ENCODE measurements around the gene UMOD. TPM values are rescaled to one million over a fixed set of nuclear protein-coding genes. Genes with fewer than 3 reads are reported as not detected.
A peak's percentile ranks its signal among the peaks of the same experiment; 100 is the strongest.

The UMOD gene
- total RNA-seq, 2 donors from 2014 or later = not detected

DNA sequence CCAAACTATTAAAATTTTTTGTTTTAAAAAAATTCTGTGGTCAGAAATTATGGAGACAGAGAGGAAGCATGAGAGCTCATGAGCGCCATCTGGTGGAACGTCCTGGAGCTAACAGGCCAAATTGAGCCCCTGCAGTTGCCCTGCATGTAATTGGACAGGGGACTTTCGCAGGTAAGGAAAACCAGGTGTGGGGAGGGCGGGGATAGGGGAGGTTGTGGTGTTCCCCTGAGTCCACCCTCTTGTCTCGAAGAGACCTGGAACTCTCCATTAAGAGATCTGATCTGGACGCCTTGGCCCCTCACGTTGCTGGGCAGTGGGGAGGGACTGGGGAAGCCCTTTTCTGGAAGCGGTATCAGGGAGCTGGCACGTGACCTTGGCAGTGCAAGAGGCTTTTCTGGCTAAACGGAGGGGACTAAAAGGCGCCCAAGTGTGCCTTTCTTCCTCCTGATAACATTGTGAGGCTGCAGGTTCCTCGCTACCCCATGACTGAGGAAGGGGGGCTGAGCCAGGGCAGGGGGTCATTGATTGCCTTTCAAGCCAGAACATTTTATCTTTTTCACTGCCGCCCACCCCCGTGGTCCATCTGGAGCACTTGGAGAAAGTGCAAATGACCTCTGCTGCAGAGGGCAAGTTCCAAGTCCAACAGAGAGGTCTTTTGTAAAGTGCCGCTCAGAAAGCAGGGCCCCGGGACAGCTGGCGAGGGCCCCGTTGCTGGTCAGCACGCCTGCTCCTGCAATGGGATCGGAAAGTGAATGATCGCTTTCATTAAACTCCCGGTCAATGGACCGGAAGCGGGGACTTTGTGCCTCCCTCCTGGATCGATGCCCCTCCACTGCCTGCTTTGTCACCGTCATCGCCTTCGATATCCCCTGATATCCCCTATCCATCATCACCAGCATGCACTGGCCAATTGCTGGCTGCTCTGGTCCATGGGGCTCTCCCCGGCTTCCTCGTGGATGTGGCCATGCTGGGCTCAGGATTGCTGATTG is 33.6 kb upstream of the UMOD start:
- Mint-ChIP-seq H3K4me3 (no peak overlapping the region), H3K27ac (no peak overlapping the region), H3K36me3 (ENCODE audit: insufficient read depth in 2 of 2) (no peaks in the 10 kb centered on the region), H3K27me3 (ENCODE audit: low read depth) (peaks cover 10% of the 10 kb centered on the region), H3K9me3 (no peaks in the 10 kb centered on the region), H3K4me1 (ENCODE audit: low read depth) (peaks cover 5% of the 10 kb centered on the region)
- no peak for ATAC-seq (replicated peaks in 1 of 2)
- DNase-seq = peak; percentile 53 to 60

DNA sequence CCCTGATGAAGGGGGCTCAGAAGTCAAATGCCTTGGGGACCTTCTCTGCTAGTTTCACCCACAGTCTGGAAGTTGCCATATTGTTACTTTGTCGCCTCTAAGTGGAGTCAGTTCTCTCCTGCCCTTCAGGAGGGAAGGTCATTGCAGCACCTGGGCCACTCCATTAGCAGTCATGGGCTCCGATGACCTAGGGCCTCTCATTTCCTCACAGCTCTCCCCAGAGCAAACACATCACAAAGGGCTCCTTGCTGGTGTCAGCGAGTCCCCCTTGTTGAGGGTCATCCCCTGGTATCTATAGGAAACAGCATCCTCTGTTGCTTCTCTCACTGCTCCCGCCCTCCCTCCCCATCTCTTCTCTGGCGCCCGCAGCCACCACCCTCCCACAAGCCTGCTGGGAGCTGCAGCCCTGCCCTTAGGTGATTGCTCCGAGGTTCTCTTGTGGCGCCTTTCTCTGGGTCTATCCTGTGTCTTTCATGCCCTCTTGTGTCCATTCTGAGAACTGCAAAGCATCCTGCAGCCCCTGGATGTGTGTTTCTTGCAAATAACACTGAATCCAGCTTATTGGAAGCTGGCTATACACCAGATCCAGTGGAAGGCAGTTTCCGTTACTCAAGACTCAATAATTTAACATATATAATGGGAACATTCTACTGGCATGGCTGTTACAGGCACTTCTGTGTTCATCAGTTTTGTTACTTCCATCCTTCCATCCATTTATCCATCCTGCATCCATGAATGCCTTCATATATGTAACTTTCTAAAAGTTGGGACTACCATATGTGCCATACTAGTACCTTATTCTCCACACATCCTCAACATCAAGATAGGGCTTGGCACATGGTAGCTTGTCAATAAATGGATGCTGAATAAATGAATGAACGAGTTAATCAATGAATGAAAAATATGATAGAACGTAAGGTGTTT is 30.9 kb upstream of the UMOD start:
- Mint-ChIP-seq H3K4me3 (no peak overlapping the region), H3K36me3 (ENCODE audit: insufficient read depth in 2 of 2) (no peaks in the 10 kb centered on the region), H3K4me1 (ENCODE audit: low read depth) (peaks cover 5% of the 10 kb centered on the region), H3K9me3 (no peaks in the 10 kb centered on the region), H3K27ac (no peak overlapping the region), H3K27me3 (ENCODE audit: low read depth) (peaks cover 10% of the 10 kb centered on the region)
- DNase-seq (peak; percentile 52 to 59), ATAC-seq (replicated peaks in 1 of 2) (peak; percentile 71 to 75)

DNA sequence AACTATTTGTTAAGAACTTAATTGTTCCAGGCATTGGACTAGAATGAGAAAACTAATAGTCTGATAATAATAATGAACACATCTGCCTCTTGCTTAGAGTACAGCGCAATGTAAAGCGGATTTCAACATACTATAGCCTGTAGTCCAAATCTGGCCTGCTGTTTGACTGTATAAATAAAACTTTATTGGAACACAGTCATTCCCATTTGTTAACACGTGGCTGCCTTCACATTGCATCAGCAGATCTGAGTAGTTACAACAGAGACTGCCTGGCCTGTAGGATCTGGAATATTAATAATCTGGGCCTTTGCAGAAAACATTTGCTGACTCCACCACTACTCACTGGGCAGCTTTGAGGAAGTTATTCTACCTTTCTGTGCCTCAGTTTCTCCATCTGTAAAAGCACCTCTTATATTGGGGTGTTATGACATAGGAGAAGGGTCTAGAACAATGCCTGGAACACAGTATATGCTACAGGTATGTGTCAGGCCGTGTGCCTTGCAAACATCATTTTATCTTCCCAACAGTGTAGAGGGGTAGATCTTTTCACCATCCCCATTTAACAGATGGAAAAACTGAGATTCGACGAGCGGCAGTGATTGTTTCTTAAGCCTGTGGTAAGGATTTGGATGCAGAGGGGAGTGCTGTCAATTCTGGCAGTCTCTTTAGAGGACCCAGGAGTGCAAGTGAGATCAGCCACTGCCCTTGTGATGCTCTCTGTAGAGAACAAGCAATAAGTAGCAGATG is 29.9 kb upstream of the UMOD start:
- ATAC-seq (replicated peaks in 1 of 2) (no peak), DNase-seq (no peak)
- H3K27ac Mint-ChIP-seq = no peak overlapping the region
- H3K27me3 Mint-ChIP-seq (ENCODE audit: low read depth) = peaks cover 10% of the 10 kb centered on the region
- peaks cover 5% of the 10 kb centered on the region for H3K4me1 Mint-ChIP-seq (ENCODE audit: low read depth)
- H3K36me3 Mint-ChIP-seq (ENCODE audit: insufficient read depth in 2 of 2) = no peaks in the 10 kb centered on the region
- no peaks in the 10 kb centered on the region for H3K9me3 Mint-ChIP-seq
- no peak overlapping the region for H3K4me3 Mint-ChIP-seq

GRCh38 chr16:20380782-20381181 is 28.3 kb upstream of the UMOD start:
- Mint-ChIP-seq H3K27me3 (ENCODE audit: low read depth) (peaks cover 4% of the 10 kb centered on the region), H3K4me1 (ENCODE audit: low read depth) (peaks cover 5% of the 10 kb centered on the region), H3K9me3 (no peaks in the 10 kb centered on the region), H3K27ac (no peak overlapping the region), H3K4me3 (no peak overlapping the region), H3K36me3 (ENCODE audit: insufficient read depth in 2 of 2) (no peaks in the 10 kb centered on the region)
- ATAC-seq (replicated peaks in 1 of 2) (no peak), DNase-seq (no peak)

DNA sequence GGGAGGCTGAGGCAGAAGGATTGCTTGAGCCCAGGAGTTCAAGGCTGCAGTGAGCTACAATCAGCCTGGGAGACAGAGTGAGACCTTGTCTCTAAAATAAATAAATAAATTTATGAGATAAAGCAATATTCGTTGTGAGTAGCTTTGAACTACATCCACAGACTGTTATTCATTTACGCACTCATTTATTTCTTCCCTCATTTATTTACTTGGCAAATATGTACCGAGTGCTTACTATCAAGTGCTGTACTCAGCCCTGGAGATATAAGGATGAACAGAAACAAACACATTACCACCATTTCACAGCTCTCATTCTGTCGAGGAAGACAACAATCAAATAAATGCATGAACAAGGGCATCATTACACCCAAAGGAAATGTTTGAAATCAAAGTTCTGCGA is 24.7 kb upstream of the UMOD start:
- no peaks in the 10 kb centered on the region for H3K36me3 Mint-ChIP-seq (ENCODE audit: insufficient read depth in 2 of 2)
- peaks cover 0 to 2% of the 10 kb centered on the region in 2 donors for H3K9me3 Mint-ChIP-seq
- DNase-seq (no peak), ATAC-seq (replicated peaks in 1 of 2) (no peak)
- H3K4me1 Mint-ChIP-seq (ENCODE audit: low read depth) = no peaks in the 10 kb centered on the region
- no peak overlapping the region for H3K27ac Mint-ChIP-seq
- H3K27me3 Mint-ChIP-seq (ENCODE audit: low read depth) = peaks cover 19% of the 10 kb centered on the region
- H3K4me3 Mint-ChIP-seq = no peak overlapping the region

- H3K36me3 Mint-ChIP-seq (ENCODE audit: insufficient read depth in 2 of 2) = no peaks in the 10 kb centered on the region
Measured at GRCh38 chr16:20372701-20373100, 20.2 kb upstream of the UMOD start.

DNA sequence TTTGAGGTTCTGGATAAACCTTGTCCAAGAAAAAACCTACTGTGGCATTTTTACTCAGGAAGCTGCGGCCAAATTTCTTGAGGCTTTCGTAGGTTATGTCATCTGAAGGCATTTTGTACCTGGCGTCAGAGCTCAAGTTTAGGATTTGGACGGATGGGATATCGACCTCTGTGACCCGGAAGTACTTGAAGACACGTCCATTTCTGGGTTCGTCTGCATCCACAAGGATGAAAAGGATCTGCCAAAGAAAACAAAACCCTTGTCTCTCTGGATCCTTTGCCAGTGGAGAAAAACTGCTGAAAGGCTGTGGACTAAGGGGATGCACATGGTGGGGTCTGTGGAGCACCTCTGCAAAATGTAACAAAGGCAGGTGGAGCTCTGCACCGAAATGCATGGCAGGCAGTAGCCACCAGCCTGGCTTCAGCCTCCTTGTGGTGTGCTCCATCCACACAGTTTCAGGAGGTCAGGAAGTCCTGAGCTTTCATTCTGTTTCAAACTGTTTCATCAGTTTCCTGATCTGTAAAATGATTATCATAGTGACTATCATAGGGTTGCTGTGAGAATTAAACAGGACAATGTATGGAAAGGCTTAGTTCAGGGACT is 17.0 kb upstream of the UMOD start:
- Mint-ChIP-seq H3K4me3 (no peak overlapping the region), H3K36me3 (ENCODE audit: insufficient read depth in 2 of 2) (no peaks in the 10 kb centered on the region), H3K27me3 (ENCODE audit: low read depth) (peaks cover 26% of the 10 kb centered on the region), H3K4me1 (ENCODE audit: low read depth) (no peaks in the 10 kb centered on the region), H3K27ac (no peak overlapping the region), H3K9me3 (peaks cover 0 to 2% of the 10 kb centered on the region in 2 donors)
- no peak for DNase-seq
- ATAC-seq (replicated peaks in 1 of 2) = no peak

More at GRCh38 chr16:20372701-20373100, 20.2 kb upstream of the UMOD start:
- Mint-ChIP-seq H3K4me1 (ENCODE audit: low read depth) (no peaks in the 10 kb centered on the region), H3K27ac (no peak overlapping the region), H3K4me3 (no peak overlapping the region), H3K27me3 (ENCODE audit: low read depth) (peaks cover 25% of the 10 kb centered on the region), H3K9me3 (peaks cover 0 to 2% of the 10 kb centered on the region in 2 donors)
- DNase-seq (no peak), ATAC-seq (replicated peaks in 1 of 2) (no peak)

GRCh38 chr16:20364051-20364450 is 11.5 kb upstream of the UMOD start:
- DNase-seq = no peak
- no peak overlapping the region for H3K27ac Mint-ChIP-seq

DNA sequence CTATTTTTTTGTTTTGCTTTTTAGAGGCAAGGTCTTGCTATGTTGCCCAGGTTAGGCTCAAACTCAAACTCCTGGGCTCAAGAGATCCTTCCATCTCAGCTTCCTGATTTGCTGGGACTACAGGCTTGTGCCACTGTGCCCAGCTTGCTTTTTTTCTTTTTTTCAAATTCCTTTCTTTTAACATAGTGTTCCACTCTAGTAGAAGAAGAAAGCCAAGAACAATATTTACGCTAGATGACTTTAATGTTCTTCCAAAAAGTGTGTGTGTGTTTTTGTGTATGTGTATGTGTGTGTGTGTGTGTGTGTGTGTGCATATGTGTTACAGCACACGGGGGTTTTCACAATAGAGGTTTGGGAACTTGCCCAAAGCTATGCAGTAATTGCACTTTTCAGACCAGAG is 10.7 kb upstream of the UMOD start:
- Mint-ChIP-seq H3K36me3 (ENCODE audit: insufficient read depth in 2 of 2) (no peaks in the 10 kb centered on the region), H3K27ac (no peak overlapping the region), H3K27me3 (ENCODE audit: low read depth) (peaks cover 22% of the 10 kb centered on the region), H3K4me1 (ENCODE audit: low read depth) (no peaks in the 10 kb centered on the region), H3K4me3 (no peak overlapping the region), H3K9me3 (no peaks in the 10 kb centered on the region)
- no peak for DNase-seq
- ATAC-seq (replicated peaks in 1 of 2) = no peak

More at GRCh38 chr16:20364051-20364450, 11.5 kb upstream of the UMOD start:
- H3K4me3 Mint-ChIP-seq = no peak overlapping the region
- H3K27me3 Mint-ChIP-seq (ENCODE audit: low read depth) = peaks cover 23% of the 10 kb centered on the region
- H3K4me1 Mint-ChIP-seq (ENCODE audit: low read depth) = no peaks in the 10 kb centered on the region
- H3K9me3 Mint-ChIP-seq = no peaks in the 10 kb centered on the region
- H3K36me3 Mint-ChIP-seq (ENCODE audit: insufficient read depth in 2 of 2) = no peaks in the 10 kb centered on the region
- ATAC-seq (replicated peaks in 1 of 2) = no peak

DNA sequence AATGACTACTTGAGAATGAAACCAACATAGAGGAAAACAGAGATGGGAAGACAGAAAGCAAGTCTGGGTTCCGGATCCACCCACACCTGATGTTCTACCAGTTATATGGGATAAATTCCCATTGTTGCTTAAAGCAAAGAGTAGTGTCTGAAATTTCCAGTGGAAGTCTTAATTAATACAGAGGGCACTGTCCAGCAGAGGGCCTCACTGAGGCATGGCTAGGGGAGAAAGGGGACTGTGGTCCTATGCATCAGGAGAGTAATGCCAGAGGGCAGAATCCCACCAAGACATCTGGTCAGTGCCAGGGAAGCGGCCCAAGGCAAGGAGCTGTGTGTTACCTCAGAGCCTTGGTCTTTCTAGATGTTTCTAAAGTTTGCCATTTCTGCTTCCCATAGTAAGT is 7.5 kb upstream of the UMOD start:
- H3K4me1 Mint-ChIP-seq (ENCODE audit: low read depth) = no peaks in the 10 kb centered on the region
- H3K9me3 Mint-ChIP-seq = no peaks in the 10 kb centered on the region
- H3K36me3 Mint-ChIP-seq (ENCODE audit: insufficient read depth in 2 of 2) = no peaks in the 10 kb centered on the region
- DNase-seq (peak in 1 of 2 donors; percentile 4), ATAC-seq (replicated peaks in 1 of 2) (no peak)
- peaks cover 24% of the 10 kb centered on the region for H3K27me3 Mint-ChIP-seq (ENCODE audit: low read depth)
- H3K4me3 Mint-ChIP-seq = no peak overlapping the region
- no peak overlapping the region for H3K27ac Mint-ChIP-seq

GRCh38 chr16:20355114-20355782 is 2.7 kb upstream of the UMOD start:
- Mint-ChIP-seq H3K4me3 (no peak overlapping the region), H3K4me1 (ENCODE audit: low read depth) (no peaks in the 10 kb centered on the region), H3K27ac (no peak overlapping the region), H3K36me3 (ENCODE audit: insufficient read depth in 2 of 2) (no peaks in the 10 kb centered on the region), H3K9me3 (no peaks in the 10 kb centered on the region), H3K27me3 (ENCODE audit: low read depth) (peaks cover 24% of the 10 kb centered on the region)
- no peak for DNase-seq
- ATAC-seq (replicated peaks in 1 of 2) = no peak

DNA sequence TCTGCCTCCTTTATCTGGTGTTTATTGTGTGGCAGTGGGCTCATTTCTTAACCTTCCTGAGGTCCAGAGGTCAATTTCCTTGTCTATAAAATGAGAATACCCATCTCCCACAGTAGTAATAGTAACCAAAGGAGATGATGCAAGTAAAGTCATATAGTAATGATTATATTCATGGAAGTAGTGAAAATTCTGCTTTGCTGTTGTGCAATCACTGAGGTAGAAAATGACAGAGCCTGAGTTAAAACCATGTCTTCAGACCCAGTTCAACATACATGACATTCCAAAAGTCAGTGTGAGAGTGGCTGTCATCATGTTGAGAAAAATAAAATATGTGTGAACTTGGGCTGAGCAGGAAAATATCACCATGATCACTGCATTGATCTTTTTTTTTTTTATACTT is 864 bp upstream of the UMOD start:
- H3K36me3 Mint-ChIP-seq (ENCODE audit: insufficient read depth in 2 of 2) = no peaks in the 10 kb centered on the region
- no peaks in the 10 kb centered on the region for H3K9me3 Mint-ChIP-seq
- H3K4me3 Mint-ChIP-seq = no peak overlapping the region
- no peak overlapping the region for H3K27ac Mint-ChIP-seq
- H3K27me3 Mint-ChIP-seq (ENCODE audit: low read depth) = peaks cover 24% of the 10 kb centered on the region
- DNase-seq (no peak), ATAC-seq (replicated peaks in 1 of 2) (no peak)
- no peaks in the 10 kb centered on the region for H3K4me1 Mint-ChIP-seq (ENCODE audit: low read depth)

Measured in activated T-cell treated with anti-CD3 and anti-CD28 coated beads, Interleukin-2, amount 50 U/mL, for 72 hours (primary cell).